Activated CD8-positive, alpha-beta memory T cell treated with anti-CD3 and anti-CD28 coated beads, Interleukin-2, amount 50 U/mL, for 1 hour (primary cell): Measurements from ENCODE around the gene OBSL1.

Source experiments
- DNase-seq: peaks from one replicate; pipeline ENCODE4 v3.0.0-alpha.2; 2020; ENCODE audit errors: extremely low read depth

The OBSL1 gene

GRCh38 chr2:219512524-219513216 is 58.7 kb downstream of the OBSL1 start:
- no peak for DNase-seq

- no peak for DNase-seq
Measured at GRCh38 chr2:219511547-219512325, 59.6 kb downstream of the OBSL1 start.

DNA sequence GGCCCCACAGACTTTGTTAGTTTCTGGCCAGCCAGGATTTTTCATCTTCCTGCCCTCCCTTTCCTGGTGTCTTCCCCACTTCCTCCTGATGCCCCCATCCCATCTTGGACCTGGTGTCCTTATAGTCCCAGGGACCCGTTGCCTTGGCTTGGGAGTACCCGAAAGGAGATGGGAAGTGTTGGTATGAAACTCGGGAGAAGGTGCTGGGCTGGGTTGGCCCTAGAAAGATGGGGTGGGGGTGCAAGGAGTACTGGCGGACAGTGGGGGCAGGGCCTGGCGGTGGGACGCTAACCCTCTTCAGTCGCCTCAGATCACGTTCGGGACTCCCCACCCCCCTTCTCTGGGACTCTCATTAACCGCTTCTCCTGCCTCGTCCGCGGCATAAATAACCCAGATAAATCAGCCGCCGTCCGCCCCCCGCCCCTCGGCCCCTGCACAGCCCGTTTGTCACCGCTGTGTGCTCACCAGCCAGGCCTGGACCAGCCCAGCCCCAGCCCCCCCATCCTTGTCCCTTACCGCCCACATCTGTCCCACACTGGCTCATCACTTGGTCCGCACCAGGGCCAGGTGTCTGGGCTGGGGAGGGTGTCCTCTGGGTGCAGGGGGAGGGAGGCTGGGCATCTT is 60.7 kb downstream of the OBSL1 start:
- DNase-seq: no peak

- no peak for DNase-seq
Measured at GRCh38 chr2:219509780-219510511, 61.4 kb downstream of the OBSL1 start.

DNA sequence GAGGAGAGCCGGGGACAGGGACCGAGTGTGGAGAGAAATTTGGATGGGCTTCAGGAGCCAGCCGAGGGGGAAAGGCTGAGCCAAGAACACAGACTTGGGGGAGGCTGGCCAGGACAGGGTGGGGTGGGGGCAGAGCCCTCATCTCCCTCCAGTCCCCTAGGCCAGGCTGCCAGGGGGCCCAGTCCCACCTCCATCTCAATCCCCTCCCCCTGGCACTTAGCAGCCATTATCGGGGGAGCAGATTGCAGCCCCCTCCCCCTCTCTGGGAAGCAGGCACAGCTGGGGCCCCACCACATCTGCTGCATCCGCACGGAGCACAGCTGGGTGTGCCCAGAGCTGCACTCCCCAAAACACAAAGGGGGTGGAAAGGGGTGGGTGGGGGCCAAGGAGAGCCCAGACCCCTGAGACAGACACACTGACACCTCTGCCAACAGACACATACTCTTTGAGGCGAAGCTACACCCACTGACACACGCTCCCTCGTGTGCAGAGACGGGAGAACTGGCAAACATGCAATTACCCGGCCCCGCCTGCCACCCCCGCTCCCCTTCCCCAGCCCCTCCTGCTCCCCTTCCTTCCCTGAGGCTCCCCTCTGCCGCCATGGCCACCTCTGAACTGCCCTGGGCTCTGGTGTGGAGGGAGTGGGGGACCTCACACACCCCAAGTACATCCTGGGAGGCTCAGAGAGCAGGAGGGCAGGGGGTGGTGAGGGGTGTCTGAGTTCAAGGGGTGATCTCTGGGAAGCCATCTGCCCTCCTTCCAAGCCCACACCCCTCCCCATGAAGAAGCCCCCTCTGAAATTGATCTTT is 62.2 kb downstream of the OBSL1 start:
- no peak for DNase-seq

DNA sequence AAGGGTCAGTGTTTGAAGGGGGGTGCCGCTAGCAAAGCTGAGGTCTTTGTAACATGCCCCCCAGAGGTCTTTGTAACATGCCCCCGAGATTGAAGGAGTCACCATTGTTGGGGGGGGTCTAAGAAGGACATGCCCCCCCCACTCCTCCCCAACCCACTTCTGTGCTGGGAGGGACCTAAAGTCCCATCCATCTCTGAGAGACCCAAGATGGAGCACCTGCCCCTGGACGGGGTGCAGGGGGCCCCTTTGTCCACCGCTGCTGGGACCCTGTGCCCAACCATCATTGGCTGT is 63.0 kb downstream of the OBSL1 start:
- no peak for DNase-seq

DNA sequence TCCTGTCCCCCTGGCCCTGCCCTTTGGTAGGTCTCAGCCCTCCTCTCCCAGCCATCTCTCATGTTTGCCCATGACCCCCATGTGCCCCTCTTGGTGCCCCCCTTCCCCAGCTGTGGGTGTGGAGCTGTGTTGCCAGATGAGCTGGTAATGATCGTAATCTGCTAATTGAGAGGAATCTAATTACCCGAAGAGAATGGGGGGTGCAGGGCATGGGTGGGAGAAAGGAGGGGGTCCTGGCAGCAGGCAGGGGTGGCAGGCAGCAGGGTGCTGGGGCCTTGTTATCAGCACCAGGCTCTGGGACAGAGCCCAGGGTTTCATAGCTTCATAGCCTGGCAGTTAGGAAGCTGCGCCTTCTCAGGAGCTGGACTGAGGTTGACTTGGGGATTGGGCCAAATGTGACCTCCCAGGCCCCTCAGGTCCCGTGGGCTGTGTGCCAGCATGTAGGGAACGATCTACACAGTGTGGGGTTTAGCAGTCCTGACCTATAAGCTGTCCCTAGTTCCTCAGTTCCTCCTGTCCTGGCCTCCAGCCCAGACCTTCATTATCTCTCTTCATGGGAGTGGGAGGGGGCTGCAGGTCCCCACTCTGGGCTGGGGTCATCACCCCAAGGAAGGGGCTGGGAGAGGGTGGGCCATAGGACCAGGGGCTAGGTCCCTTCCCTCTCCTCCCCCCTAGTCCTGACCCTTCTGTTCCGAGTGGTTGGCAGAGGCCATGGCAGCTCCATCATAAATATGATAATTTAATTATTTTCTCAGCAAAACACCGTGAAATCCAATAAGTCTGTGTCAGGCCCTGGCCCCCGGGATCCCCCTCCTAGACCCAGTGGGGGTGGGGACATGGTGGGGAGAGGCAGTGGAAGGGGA is 63.5 kb downstream of the OBSL1 start:
- DNase-seq: no peak

- no peak for DNase-seq
Measured at GRCh38 chr2:219506802-219507526, 64.4 kb downstream of the OBSL1 start.

- DNase-seq: no peak
Measured at GRCh38 chr2:219506153-219506801, 65.1 kb downstream of the OBSL1 start.

DNA sequence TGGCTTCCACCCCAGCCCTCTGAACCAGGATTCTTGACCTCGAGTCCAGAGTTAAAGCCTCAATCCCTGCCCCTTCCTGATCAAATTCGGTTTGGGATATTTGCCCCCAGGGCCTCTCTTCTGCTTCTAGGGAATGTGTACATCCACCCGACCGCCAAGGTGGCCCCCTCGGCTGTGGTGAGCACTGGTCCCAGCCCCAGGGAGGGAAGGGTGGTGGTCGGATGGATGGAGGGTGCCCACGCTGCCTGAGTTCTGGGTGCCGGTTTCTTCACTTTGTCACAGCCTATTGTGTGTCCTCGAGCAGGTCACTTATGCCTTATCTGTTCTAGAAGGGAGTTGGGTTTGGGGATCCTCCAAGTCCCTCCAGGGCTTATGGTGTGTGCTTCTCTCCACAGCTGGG is 65.8 kb downstream of the OBSL1 start:
- DNase-seq: no peak

DNA sequence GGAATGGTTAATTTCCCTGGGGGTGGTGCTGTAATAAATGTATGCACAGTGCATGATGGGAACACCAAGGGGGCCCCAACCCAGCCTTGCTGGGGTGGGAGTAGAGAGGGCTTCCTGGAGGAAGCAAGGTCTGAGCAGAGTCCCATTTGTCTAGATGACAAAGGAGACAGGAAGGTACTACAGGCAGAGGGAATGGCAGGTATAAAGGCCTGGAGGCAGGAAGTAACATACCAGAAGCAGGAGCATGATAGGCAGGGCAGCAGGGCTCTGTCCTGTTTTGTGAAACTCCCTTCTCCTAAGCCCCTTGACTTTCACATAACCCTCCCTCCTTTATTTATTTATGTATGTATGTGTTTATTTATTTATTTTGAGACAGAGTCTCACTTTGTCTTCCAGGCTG is 68.7 kb downstream of the OBSL1 start:
- DNase-seq: no peak

DNA sequence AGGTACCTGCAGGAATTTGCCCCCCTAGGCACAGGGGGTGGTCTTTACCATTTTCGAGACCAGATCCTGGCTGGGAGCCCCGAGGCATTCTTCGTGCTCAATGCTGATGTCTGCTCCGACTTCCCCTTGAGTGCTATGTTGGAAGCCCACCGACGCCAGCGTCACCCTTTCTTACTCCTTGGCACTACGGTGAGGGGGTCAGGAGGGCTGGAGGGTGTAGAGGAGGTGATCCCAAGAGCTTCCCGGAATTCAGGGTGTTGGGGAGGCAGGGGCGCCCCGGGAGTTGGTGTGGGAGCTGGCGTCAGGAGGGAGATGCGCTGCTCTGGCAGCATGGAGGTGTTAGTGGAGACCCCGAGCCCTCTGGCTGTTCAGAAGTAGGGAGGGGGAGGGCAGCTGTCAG is 69.5 kb downstream of the OBSL1 start:
- DNase-seq: no peak
